Progenitor cell of endocrine pancreas (in vitro differentiated cells): ENCODE results near the gene CDC14A. TPM values are rescaled to one million over a fixed set of nuclear protein-coding genes. Genes with fewer than 3 reads are reported as not detected.

ENCODE experiments used
- DNase-seq: peaks from one replicate; pipeline ENCODE4 v3.0.0; 2021; ENCODE audit warnings: low spot score; ENCODE audit not compliant: unreplicated experiment
- H3K27ac Mint-ChIP-seq: 2 replicates; pipeline ENCODE4 v1.8.0; 2021; ENCODE audit warnings: mild to moderate bottlenecking, moderate library complexity, mixed read lengths
- H3K27me3 Mint-ChIP-seq: 2 replicates; pipeline ENCODE4 v1.8.0; 2021; ENCODE audit warnings: mixed read lengths
- H3K36me3 Mint-ChIP-seq: 2 replicates; pipeline ENCODE4 v1.8.0; 2022; ENCODE audit warnings: mixed read lengths; ENCODE audit not compliant: insufficient read depth
- H3K4me1 Mint-ChIP-seq: 2 replicates; pipeline ENCODE4 v1.8.0; 2021; ENCODE audit warnings: low read depth, mixed read lengths
- H3K4me3 Mint-ChIP-seq: 2 replicates; pipeline ENCODE4 v1.8.0; 2021; ENCODE audit warnings: low read depth, mild to moderate bottlenecking, moderate library complexity, mixed read lengths
- H3K9me3 Mint-ChIP-seq: 2 replicates; pipeline ENCODE4 v1.8.0; 2021; ENCODE audit warnings: low read depth, mixed read lengths
- total RNA-seq: library from RNA; stranded (reverse); gene quantifications from 2 replicates; pipeline ENCODE4 v1.2.1, GENCODE V29; 2021
- TF ChIP-seq, protein P1 (sequence below): fragments of 200-600 bp; sonication (generic); IDR thresholded peaks from one replicate; pipeline ENCODE4 v1.5.0; 2021; ENCODE audit warnings: antibody characterized with exemption, mild to moderate bottlenecking; ENCODE audit not compliant: unreplicated experiment

CDC14A gene
- total RNA-seq, 1 donor from 2014 or later: 23.3 TPM

DNA sequence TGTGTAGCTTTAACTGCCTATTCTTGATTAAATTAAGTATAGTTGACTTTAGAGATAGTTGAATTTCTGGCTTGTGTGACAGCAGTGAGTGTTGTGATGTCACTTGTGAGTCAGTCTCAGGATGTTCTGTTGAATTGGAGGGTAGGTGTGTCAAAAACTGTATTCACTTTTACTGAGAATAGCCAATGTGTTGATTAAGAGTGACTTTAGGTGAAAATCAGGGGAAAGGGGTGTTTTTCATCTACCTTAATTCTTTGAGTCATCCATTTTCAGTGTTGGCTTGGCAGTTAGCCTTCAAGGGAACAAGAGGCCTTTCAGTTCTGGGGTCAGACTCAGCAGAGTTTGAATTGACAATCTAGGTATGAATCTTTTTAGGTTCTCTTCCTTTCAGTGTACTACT is 75.9 kb downstream of the CDC14A start:
- H3K27ac Mint-ChIP-seq: no peak overlapping the region
- DNase-seq: no peak
- TF ChIP-seq, protein P1, sequence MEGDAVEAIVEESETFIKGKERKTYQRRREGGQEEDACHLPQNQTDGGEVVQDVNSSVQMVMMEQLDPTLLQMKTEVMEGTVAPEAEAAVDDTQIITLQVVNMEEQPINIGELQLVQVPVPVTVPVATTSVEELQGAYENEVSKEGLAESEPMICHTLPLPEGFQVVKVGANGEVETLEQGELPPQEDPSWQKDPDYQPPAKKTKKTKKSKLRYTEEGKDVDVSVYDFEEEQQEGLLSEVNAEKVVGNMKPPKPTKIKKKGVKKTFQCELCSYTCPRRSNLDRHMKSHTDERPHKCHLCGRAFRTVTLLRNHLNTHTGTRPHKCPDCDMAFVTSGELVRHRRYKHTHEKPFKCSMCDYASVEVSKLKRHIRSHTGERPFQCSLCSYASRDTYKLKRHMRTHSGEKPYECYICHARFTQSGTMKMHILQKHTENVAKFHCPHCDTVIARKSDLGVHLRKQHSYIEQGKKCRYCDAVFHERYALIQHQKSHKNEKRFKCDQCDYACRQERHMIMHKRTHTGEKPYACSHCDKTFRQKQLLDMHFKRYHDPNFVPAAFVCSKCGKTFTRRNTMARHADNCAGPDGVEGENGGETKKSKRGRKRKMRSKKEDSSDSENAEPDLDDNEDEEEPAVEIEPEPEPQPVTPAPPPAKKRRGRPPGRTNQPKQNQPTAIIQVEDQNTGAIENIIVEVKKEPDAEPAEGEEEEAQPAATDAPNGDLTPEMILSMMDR: no peak
- peaks cover under 1% of the 10 kb centered on the region for H3K4me1 Mint-ChIP-seq
- H3K36me3 Mint-ChIP-seq: peaks cover 7% of the 10 kb centered on the region
- H3K9me3 Mint-ChIP-seq: no peaks in the 10 kb centered on the region
- H3K4me3 Mint-ChIP-seq: no peak overlapping the region
- no peaks in the 10 kb centered on the region for H3K27me3 Mint-ChIP-seq

DNA sequence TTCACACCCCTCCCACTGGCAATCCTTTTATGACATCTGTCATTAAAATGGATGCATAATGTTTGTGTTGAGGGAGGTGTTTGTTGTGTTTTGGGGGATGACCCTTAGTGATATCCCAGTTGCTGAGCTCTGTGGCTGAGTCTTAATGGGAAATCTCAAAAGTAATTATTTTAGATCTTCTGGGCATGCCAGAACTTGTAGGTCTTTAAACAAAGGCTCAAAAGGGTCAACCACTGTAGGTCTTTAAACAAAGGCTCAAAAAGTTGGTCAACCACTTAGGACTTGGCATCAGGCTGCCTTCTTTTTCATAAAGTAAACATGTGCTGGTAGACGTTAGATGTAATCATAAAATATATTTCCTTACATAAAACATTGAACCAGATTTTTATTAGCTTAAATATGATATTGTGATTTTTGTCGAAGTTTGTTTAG is 78.0 kb downstream of the CDC14A start:
- Mint-ChIP-seq H3K4me3 (no peak overlapping the region), H3K27ac (no peak overlapping the region), H3K9me3 (no peaks in the 10 kb centered on the region), H3K36me3 (peaks cover 7% of the 10 kb centered on the region), H3K4me1 (no peaks in the 10 kb centered on the region), H3K27me3 (no peaks in the 10 kb centered on the region)
- TF ChIP-seq, protein P1: no peak
- DNase-seq: no peak

DNA sequence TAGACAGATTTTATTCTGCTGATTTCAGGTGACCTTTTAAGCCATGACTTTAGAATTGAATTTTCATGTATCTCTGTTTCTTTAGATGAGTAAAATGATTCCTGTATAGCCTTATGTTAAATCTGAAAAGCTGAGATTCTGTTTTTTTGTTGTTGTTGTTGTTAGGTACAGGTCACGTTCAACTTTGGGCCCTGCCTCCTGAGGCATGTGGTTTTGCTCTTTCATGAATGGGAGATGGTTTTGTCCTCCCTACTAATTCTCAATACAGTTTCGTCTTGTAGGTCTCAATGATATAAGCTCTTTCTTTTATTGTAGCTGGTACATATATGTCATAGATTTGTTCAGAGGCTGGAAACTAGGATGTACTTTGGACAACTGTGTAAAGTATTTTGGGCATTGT is 79.6 kb downstream of the CDC14A start:
- no peaks in the 10 kb centered on the region for H3K4me1 Mint-ChIP-seq
- no peak overlapping the region for H3K27ac Mint-ChIP-seq
- TF ChIP-seq, protein P1: no peak
- peaks cover 5% of the 10 kb centered on the region for H3K36me3 Mint-ChIP-seq
- H3K4me3 Mint-ChIP-seq: no peak overlapping the region
- H3K9me3 Mint-ChIP-seq: no peaks in the 10 kb centered on the region
- no peaks in the 10 kb centered on the region for H3K27me3 Mint-ChIP-seq
- DNase-seq: no peak

DNA sequence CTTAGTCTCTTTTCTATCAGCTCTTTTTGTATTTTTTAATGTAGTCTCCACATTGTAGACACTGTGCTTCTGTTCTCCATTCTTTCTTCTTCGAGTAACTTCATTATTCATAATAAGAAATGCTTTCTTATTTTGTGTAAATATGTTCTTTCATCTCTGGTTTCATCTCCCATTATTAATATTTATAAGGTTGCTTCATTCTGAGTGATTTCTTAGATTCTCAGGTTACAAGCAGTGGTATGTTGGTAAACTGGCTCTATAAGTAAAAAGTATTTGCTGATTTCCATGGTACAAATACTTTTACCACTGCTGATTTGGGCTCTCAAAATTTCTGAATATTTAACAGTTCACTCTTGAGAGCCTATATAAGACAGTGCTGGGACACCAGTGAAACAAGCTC is 81.3 kb downstream of the CDC14A start:
- TF ChIP-seq, protein P1: no peak
- no peak for DNase-seq
- Mint-ChIP-seq H3K27ac (no peak overlapping the region), H3K4me3 (no peak overlapping the region), H3K27me3 (no peaks in the 10 kb centered on the region), H3K36me3 (peaks cover 6% of the 10 kb centered on the region), H3K9me3 (no peaks in the 10 kb centered on the region), H3K4me1 (peaks cover 4% of the 10 kb centered on the region)

DNA sequence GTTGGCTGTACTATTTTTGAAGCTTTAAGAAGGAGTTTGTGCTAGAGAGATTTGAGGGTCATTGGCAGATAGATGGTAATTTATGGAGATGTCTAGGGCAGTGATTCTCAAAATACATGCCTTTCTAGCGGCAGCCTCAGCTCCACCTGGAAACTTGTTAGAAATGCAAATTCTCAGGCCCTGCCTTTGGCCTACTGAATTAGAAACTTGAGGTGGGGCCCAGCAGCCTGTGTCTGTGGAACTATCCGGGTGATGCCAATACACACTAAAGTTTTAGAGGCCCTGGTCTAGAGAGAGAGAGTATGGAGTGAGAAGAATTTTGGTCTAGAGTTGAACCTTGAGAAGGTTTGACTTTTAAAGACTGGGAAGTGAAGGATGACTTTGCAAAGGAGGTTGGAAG is 82.5 kb downstream of the CDC14A start:
- peaks cover 15% of the 10 kb centered on the region for H3K4me1 Mint-ChIP-seq
- H3K4me3 Mint-ChIP-seq: no peak overlapping the region
- H3K9me3 Mint-ChIP-seq: no peaks in the 10 kb centered on the region
- no peak overlapping the region for H3K27ac Mint-ChIP-seq
- DNase-seq: no peak
- no peaks in the 10 kb centered on the region for H3K27me3 Mint-ChIP-seq
- TF ChIP-seq, protein P1: no peak
- H3K36me3 Mint-ChIP-seq: peaks cover 6% of the 10 kb centered on the region
